Heart right ventricle (tissue), 16 donors: ENCODE measurements around the gene IGF2R. TPM values are rescaled to one million over a fixed set of nuclear protein-coding genes. Genes with fewer than 3 reads are reported as not detected.

ENCODE experiments used
- ATAC-seq, 8 donors: fragments of 200-7000 bp; cut with Tn5 transposase; one replicate each; pipeline ENCODE4 v1.9.1; 2020; ENCODE audit warnings: mild to moderate bottlenecking in 8 of 8, moderate library complexity in 8 of 8, moderate number of reproducible peaks in 1 of 8
- DNase-seq, 2 donors: peaks; one replicate each; pipeline ENCODE4 v3.0.0-alpha.2; 2020
- H3K27ac ChIP-seq, 10 donors: fragments of 200-600 bp; sonication (generic) in 2 of 10; one replicate each; pipeline versions ENCODE4 v1.5.0 to v1.8.0; 2020 to 2022; ENCODE audit warnings: mild to moderate bottlenecking in 3 of 10
- H3K27me3 ChIP-seq, 7 donors: fragments of 200-600 bp; one replicate each; pipeline ENCODE4 v1.8.0; 2021 to 2022; ENCODE audit warnings: mild to moderate bottlenecking in 2 of 7
- H3K36me3 ChIP-seq, 9 donors: fragments of 200-600 bp; sonication (generic) in 1 of 9; one replicate each; pipeline versions ENCODE4 v1.5.0 to v1.8.0; 2020 to 2022; ENCODE audit warnings: mild to moderate bottlenecking in 2 of 9
- H3K4me1 ChIP-seq, 9 donors: fragments of 200-600 bp; sonication (generic) in 1 of 9; one replicate each; pipeline versions ENCODE4 v1.5.0 to v1.8.0; 2020 to 2022; ENCODE audit warnings: mild to moderate bottlenecking in 4 of 9
- H3K4me3 ChIP-seq, 10 donors: fragments of 200-600 bp; sonication (generic) in 2 of 10; one replicate each; pipeline versions ENCODE4 v1.5.0 to v1.8.0; 2020 to 2022; ENCODE audit warnings: mild to moderate bottlenecking in 7 of 10, moderate library complexity in 2 of 10
- H3K9me3 ChIP-seq, 11 donors: fragments of 200-600 bp in 10 of 11; sonication (generic) in 2 of 11; one replicate each; pipeline versions ENCODE4 v1.5.0 to v1.8.0; 2013 to 2022; ENCODE audit warnings: mild to moderate bottlenecking in 2 of 11, control low read depth in 1 of 11, moderate library complexity in 1 of 11
- CTCF ChIP-seq, 9 donors: fragments of 200-600 bp; sonication (generic) in 2 of 9; IDR thresholded peaks; one replicate each; pipeline versions ENCODE4 v1.5.0 to v1.8.0; 2021 to 2022; ENCODE audit warnings: antibody characterized with exemption in 9 of 9, mild to moderate bottlenecking in 5 of 9, moderate library complexity in 1 of 9
- WGBS, 2 donors: extraction: QIAGEN DNeasy Blood & Tissue Kit; methylation state at CpG; one replicate each; pipeline ENCODE4 v1.1.7; 2013; ENCODE audit warnings: inconsistent platforms in 1 of 2; 5-methylcytosine and 5-hydroxymethylcytosine counted together
- intact Hi-C, 10 donors: fragments of 100-400 bp; cut with DNase I; formaldehyde crosslinking; loops; one replicate each; pipeline versions ENCODE4 v1.11.1 to v1.14.2; 2022
- polyA plus RNA-seq, 2 donors: library from polyadenylated mRNA; stranded (reverse); fragments of 200-250 nt; gene quantifications; one replicate each; pipeline ENCODE4 v1.2.3, GENCODE V29; 2013
- total RNA-seq, 10 donors: library from RNA; stranded (reverse); fragmentation: NEBNext Ultra II Directional in 3 of 10; extraction: Animal tissue kit (Norgen Biotek cat#: 25700) in 3 of 10; gene quantifications; one replicate each; pipeline versions ENCODE4 v1.2.1 to v1.2.4, GENCODE V29; 2021 to 2023
- donor health status: Arrhythmogenic right ventricular cardiomyopathy.
- donor health status: ischemic (EF 13 %, LVEDD 7.1; RV severe dilation, severe dysfunction).
- donor health status: healthy with polysubstance abuse.
- donor health status: DM: no; HTN: yes; CAD: no.
- donor health status: DM: no; HTN: no; CAD: no.
- donor health status: ischemic (EF 25% LVEDD 6.9; RV normal size, moderate dysfunction).
- donor health status: ischemic (EF 25% LVEDD 5.7; RV mildly dilated, moderate dysfunction).
- donor health status: healthy.
- donor health status: DM: yes; HTN: yes; CAD: no.
- donor health status: Ischemic cardiomyopathy.
- donor health status: ischemic (EF 35%, LVEDD 5.7; RV mildly dilated, moderate dysfunction).
- donor health status: nonischemic (EF 11% LVEDD 7.7; RV severe dilation, severe dysfunction).
- donor health status: DM: yes; HTN: yes; CAD: no.
- donor health status: PGD.
- donor health status: ischemic (EF 29% LVEDD 5.4; RV normal size, mild dysfunction).
- donor health status: nonischemic (EF 23%, LVEDD 6.1; RV moderate dilation, normal function).

The IGF2R gene
- total and polyA plus RNA-seq, 12 donors = 13.7 to 95.6 (median 70.2) TPM

GRCh38 chr6:160042788-160043301 is 74.0 kb downstream of the IGF2R start:
- H3K27me3 ChIP-seq = no peaks in the 10 kb centered on the region
- WGBS, 2 donors = 82 to 92% methylated on average over 11 of the region's 11 CpGs
- peaks cover 0 to 99% (median 34%) of the 10 kb centered on the region in 9 donors for H3K36me3 ChIP-seq
- no peak overlapping the region for H3K4me3 ChIP-seq
- no peak for TF ChIP-seq CTCF (IDR thresholded peaks at IDR 0.05)
- DNase-seq (no peak), ATAC-seq (peak in 5 of 8 donors; percentile 9 to 39 (median 15))
- intact Hi-C loops = loop anchor here in 8 of 10 donors (5.0 to 10.0 kb wide), 4 partner anchors 66 to 178 kb away; no protein-coding TSS in a partner anchor
- peaks cover 2 to 47% (median 24%) of the 10 kb centered on the region in 9 donors for H3K4me1 ChIP-seq
- peak overlapping the region in 2 of 10 donors; percentile 27 to 37 for H3K27ac ChIP-seq
- H3K9me3 ChIP-seq = no peaks in the 10 kb centered on the region

GRCh38 chr6:160043784-160044183 is 74.9 kb downstream of the IGF2R start:
- intact Hi-C loops = loop anchor here in 8 of 10 donors (5.0 to 10.0 kb wide), 4 partner anchors 66 to 179 kb away; no protein-coding TSS in a partner anchor
- 92 to 95% methylated on average over 4 of the region's 4 CpGs for WGBS, 2 donors
- no peak for TF ChIP-seq CTCF (IDR thresholded peaks at IDR 0.05)
- no peaks in the 10 kb centered on the region for H3K9me3 ChIP-seq
- peaks cover 2 to 44% (median 24%) of the 10 kb centered on the region in 9 donors for H3K4me1 ChIP-seq
- no peak for DNase-seq
- no peak overlapping the region for H3K4me3 ChIP-seq
- no peaks in the 10 kb centered on the region for H3K27me3 ChIP-seq
- H3K36me3 ChIP-seq = peaks cover 0 to 100% (median 43%) of the 10 kb centered on the region in 9 donors
- no peak for ATAC-seq
- peak overlapping the region in 2 of 10 donors; percentile 8 to 41 for H3K27ac ChIP-seq

- Histone ChIP-seq H3K36me3 (peaks cover 0 to 100% (median 52%) of the 10 kb centered on the region in 9 donors), H3K4me1 (peaks cover 2 to 44% (median 24%) of the 10 kb centered on the region in 9 donors), H3K27me3 (no peaks in the 10 kb centered on the region), H3K9me3 (no peaks in the 10 kb centered on the region), H3K27ac (peak overlapping the region in 4 of 10 donors; percentile 24 to 41 (median 37)), H3K4me3 (no peak overlapping the region)
- TF ChIP-seq CTCF (IDR thresholded peaks at IDR 0.05) = no peak
- no peak for DNase-seq
- peak in 3 of 8 donors; percentile 36 to 56 (median 37) for ATAC-seq
- 51 to 58% methylated on average over 5 of the region's 5 CpGs for WGBS, 2 donors
- intact Hi-C loops = loop anchor here in 8 of 10 donors (5.0 to 10.0 kb wide), 4 partner anchors 67 to 180 kb away; no protein-coding TSS in a partner anchor
These were observed 75.8 kb downstream of the IGF2R start for GRCh38 chr6:160044687-160045086.

GRCh38 chr6:160048471-160048870 is 79.6 kb downstream of the IGF2R start:
- DNase-seq (no peak), ATAC-seq (no peak)
- Histone ChIP-seq H3K9me3 (no peaks in the 10 kb centered on the region), H3K4me3 (no peak overlapping the region), H3K4me1 (peaks cover 0 to 24% (median 11%) of the 10 kb centered on the region in 9 donors), H3K27me3 (no peaks in the 10 kb centered on the region), H3K27ac (no peak overlapping the region), H3K36me3 (peaks cover 0 to 100% (median 75%) of the 10 kb centered on the region in 9 donors)
- intact Hi-C loops = loop anchor here in 7 of 10 donors (10.0 kb wide), 2 partner anchors 174 to 184 kb away; no protein-coding TSS in a partner anchor
- no peak for TF ChIP-seq CTCF (IDR thresholded peaks at IDR 0.05)
- 84 to 86% methylated on average over 6 of the region's 6 CpGs for WGBS, 2 donors
